H1 (cell line): Measurements from ENCODE around the gene CAPN14. TPM values are rescaled to one million over a fixed set of nuclear protein-coding genes. Genes with fewer than 3 reads are reported as not detected.

Experiments
- CTCF ChIA-PET: fragments of 300-600 bp; sonication (Branson Sonifier 250); formaldehyde crosslinking; loops from one replicate; lab custom pipeline; 2021; ENCODE audit not compliant: partially characterized antibody; lab: Charles Lee
- POLR2A ChIA-PET: fragments of 300-600 bp; sonication (Branson Sonifier 250); formaldehyde crosslinking; loops from one replicate; lab custom pipeline; 2021; ENCODE audit warnings: inconsistent platforms; ENCODE audit not compliant: partially characterized antibody; lab: Charles Lee
- DNase-seq, 2 experiments: peaks; one replicate each; pipeline versions ENCODE4 v3.0.0 to v3.0.0-alpha.2; 2010 to 2022; ENCODE audit warnings: low spot score in 2 of 2, low read depth in 1 of 2, mixed read lengths in 1 of 2
- FAIRE-seq: peaks from 2 replicates; lab custom pipeline; 2011; peaks lifted over from hg19 to GRCh38; lab: Jason Lieb, UNC
- H2AFZ ChIP-seq: 2 replicates; pipeline ENCODE4 v1.8.1; 2012; ENCODE audit warnings: low read length, inconsistent platforms
- H2AK5ac ChIP-seq: 2 replicates; pipeline ENCODE4 v1.6.1; 2013; ENCODE audit warnings: low read depth, low read length
- H2BK120ac ChIP-seq: replicated peaks from 2 replicates; pipeline ENCODE3; 2013; ENCODE audit warnings: low read depth, low read length, inconsistent platforms
- H2BK12ac ChIP-seq: 2 replicates; pipeline ENCODE4 v1.6.1; 2013; ENCODE audit warnings: low read depth, low read length
- H2BK15ac ChIP-seq: 2 replicates; pipeline ENCODE4 v1.6.1; 2013; ENCODE audit warnings: low read length
- H2BK20ac ChIP-seq: 2 replicates; pipeline ENCODE4 v1.6.1; 2013; ENCODE audit warnings: low read length
- H2BK5ac ChIP-seq: 2 replicates; pipeline ENCODE4 v1.6.1; 2013; ENCODE audit warnings: low read depth, low read length
- H3K14ac ChIP-seq: 2 replicates; pipeline ENCODE4 v1.6.1; 2013; ENCODE audit warnings: inconsistent platforms; ENCODE audit not compliant: insufficient read length
- H3K18ac ChIP-seq: 2 replicates; pipeline ENCODE4 v1.6.1; 2013; ENCODE audit warnings: low read length; ENCODE audit errors: extremely low read depth
- H3K23ac ChIP-seq: 2 replicates; pipeline ENCODE4 v1.6.1; 2013; ENCODE audit warnings: inconsistent platforms; ENCODE audit not compliant: insufficient read length
- H3K23me2 ChIP-seq: 2 replicates; pipeline ENCODE4 v1.6.1; 2013; ENCODE audit warnings: low read depth, low read length
- H3K27ac ChIP-seq: 2 replicates; pipeline ENCODE4 v1.6.1; 2011; ENCODE audit warnings: low read depth, low read length, inconsistent platforms
- H3K27me3 ChIP-seq, 4 experiments: replicated peaks in 1 of 4; 1 replicate in 1 of 4; 2 replicates in 3 of 4; pipeline versions ENCODE4 v1.6.1 to v1.8.1; 2011 to 2013; ENCODE audit warnings: low read length in 3 of 4, mild to moderate bottlenecking in 3 of 4, inconsistent platforms in 2 of 4, mixed read lengths in 2 of 4, moderate library complexity in 1 of 4; ENCODE audit not compliant: control insufficient read depth in 3 of 4, insufficient read depth in 3 of 4; ENCODE audit errors: extremely low read depth in 1 of 4
- H3K36me3 ChIP-seq, 4 experiments: 2 replicates each; pipeline versions ENCODE4 v1.6.1 to v1.8.1; 2011 to 2013; ENCODE audit warnings: mild to moderate bottlenecking in 4 of 4, low read length in 3 of 4, moderate library complexity in 2 of 4, control low read depth in 1 of 4, inconsistent platforms in 1 of 4; ENCODE audit not compliant: insufficient read depth in 4 of 4, control insufficient read depth in 2 of 4
- H3K4ac ChIP-seq: replicated peaks from 2 replicates; pipeline ENCODE3; 2013; ENCODE audit warnings: low read length, low read depth, mixed read lengths, inconsistent platforms; ENCODE audit not compliant: insufficient read length
- H3K4me1 ChIP-seq, 4 experiments: replicated peaks in 1 of 4; 1 replicate in 1 of 4; 2 replicates in 3 of 4; pipeline versions ENCODE4 v1.6.1 to v1.8.1; 2011 to 2013; ENCODE audit warnings: low read length in 3 of 4, inconsistent platforms in 2 of 4, mixed read lengths in 1 of 4; ENCODE audit not compliant: insufficient read depth in 4 of 4, control insufficient read depth in 3 of 4
- H3K4me2 ChIP-seq, 2 experiments: 2 replicates each; pipeline versions ENCODE4 v1.6.1 to v1.8.1; 2011 to 2013; ENCODE audit warnings: low read depth in 2 of 2, low read length in 2 of 2, control low read depth in 1 of 2, inconsistent platforms in 1 of 2, mild to moderate bottlenecking in 1 of 2; ENCODE audit not compliant: insufficient read depth in 1 of 2
- H3K4me3 ChIP-seq, 4 experiments: fragments of 200-600, 300-600 bp in 1 of 4; sonication (generic), shearing (Covaris generic), sonication (Bioruptor Twin) in 1 of 4; 2 replicates each; pipeline versions ENCODE4 v1.5.1 to v1.8.1; 2011 to 2016; ENCODE audit warnings: low read length in 4 of 4, low read depth in 3 of 4, control low read depth in 2 of 4, inconsistent platforms in 2 of 4, mild to moderate bottlenecking in 2 of 4, mixed read lengths in 1 of 4, moderate library complexity in 1 of 4; ENCODE audit not compliant: insufficient read depth in 2 of 4; ENCODE audit errors: extremely low read depth in 1 of 4
- H3K56ac ChIP-seq: replicated peaks from 2 replicates; pipeline ENCODE3; 2013; ENCODE audit warnings: low read depth, mild to moderate bottlenecking, mixed read lengths, low read length, inconsistent platforms; ENCODE audit not compliant: insufficient read length
- H3K79me1 ChIP-seq: 2 replicates; pipeline ENCODE4 v1.6.1; 2013; ENCODE audit warnings: low read depth, low read length, control low read depth
- H3K79me2 ChIP-seq, 2 experiments: 2 replicates each; pipeline versions ENCODE4 v1.6.1 to v1.8.1; 2012 to 2013; ENCODE audit warnings: low read length in 2 of 2, mild to moderate bottlenecking in 2 of 2, inconsistent platforms in 1 of 2; ENCODE audit not compliant: insufficient read depth in 2 of 2, control insufficient read depth in 1 of 2
- H3K9ac ChIP-seq, 4 experiments: replicated peaks in 1 of 4; 1 replicate in 1 of 4; 2 replicates in 3 of 4; pipeline versions ENCODE4 v1.6.1 to v1.8.1; 2011 to 2013; ENCODE audit warnings: low read depth in 3 of 4, low read length in 3 of 4, control low read depth in 2 of 4, mild to moderate bottlenecking in 2 of 4, moderate library complexity in 2 of 4, inconsistent platforms in 1 of 4; ENCODE audit errors: extremely low read depth in 1 of 4
- H3K9me3 ChIP-seq, 2 experiments: 2 replicates each; pipeline versions ENCODE4 v1.6.1 to v1.8.1; 2012 to 2013; ENCODE audit warnings: mild to moderate bottlenecking in 2 of 2, moderate library complexity in 2 of 2, control low read depth in 1 of 2, inconsistent platforms in 1 of 2, low read depth in 1 of 2, low read length in 1 of 2, mixed read lengths in 1 of 2; ENCODE audit not compliant: insufficient read depth in 2 of 2
- H4K20me1 ChIP-seq, 2 experiments: replicated peaks in 1 of 2; 2 replicates each; pipeline versions ENCODE3 to v1.8.1; 2011 to 2013; ENCODE audit warnings: inconsistent platforms in 2 of 2, low read length in 2 of 2, mild to moderate bottlenecking in 1 of 2; ENCODE audit not compliant: insufficient read depth in 2 of 2, control insufficient read depth in 1 of 2
- H4K5ac ChIP-seq: 2 replicates; pipeline ENCODE4 v1.6.1; 2013; ENCODE audit warnings: low read length, low read depth, mixed read lengths, inconsistent platforms; ENCODE audit not compliant: insufficient read length
- H4K8ac ChIP-seq: 2 replicates; pipeline ENCODE4 v1.8.0; 2013; ENCODE audit warnings: mild to moderate bottlenecking, moderate library complexity, low read length, inconsistent platforms; ENCODE audit not compliant: insufficient read depth; ENCODE audit errors: extremely low read depth
- H4K91ac ChIP-seq: replicated peaks from 2 replicates; pipeline ENCODE3; 2013; ENCODE audit warnings: low read length, mixed read lengths, inconsistent platforms; ENCODE audit not compliant: insufficient read length
- SIRT6 ChIP-seq: IDR thresholded peaks from one replicate; pipeline ENCODE4 v1.7.1; 2012; ENCODE audit warnings: low read length, inconsistent platforms
- TBP ChIP-seq: IDR thresholded peaks from 2 replicates; pipeline ENCODE4 v1.6.1; 2011; ENCODE audit warnings: low read depth, low read length, improper control_type of control experiment
- WGBS, 2 experiments: shearing (Covaris generic) in 1 of 2; methylation state at CpG; one replicate each; pipeline versions ENCODE4 v1.1.6 to v1.1.7; 2013 to 2015; ENCODE audit warnings: low lambda C conversion rate in 2 of 2, mixed read lengths in 2 of 2, inconsistent platforms in 1 of 2, low coverage in 1 of 2, missing lambda C conversion rate in 1 of 2; ENCODE audit not compliant: insufficient replicate concordance in 2 of 2, insufficient coverage in 1 of 2, insufficient read length in 1 of 2; ENCODE audit errors: extremely low coverage in 1 of 2, missing lambda C conversion rate in 1 of 2; 5-methylcytosine and 5-hydroxymethylcytosine counted together
- polyA plus RNA-seq, 7 experiments: library from polyadenylated mRNA; depleted of rRNA in 3 of 7; stranded (reverse) in 5 of 7; unstranded in 2 of 7; fragments of >200 nt in 5 of 7; fragments of 200-250 nt in 2 of 7; gene quantifications; 1 replicate in 5 of 7; 2 replicates in 1 of 7; 4 replicates in 1 of 7; pipeline versions ENCODE4 v1.2.1 to v1.2.3, GENCODE V29; 2011 to 2013; ENCODE audit warnings: missing spikeins in 2 of 7, mixed read lengths in 2 of 7
- total RNA-seq: library from RNA; stranded (reverse); fragmentation: NEBNext Ultra II Directional; extraction: Animal tissue kit (Norgen Biotek cat#: 25700); gene quantifications from 2 replicates; pipeline ENCODE4 v1.2.1, GENCODE V29; 2021

Gene CAPN14
- total and polyA plus RNA-seq, 2 of the 8 experiments (the other 6 are each of a cell fraction or from before 2014, with no cell fraction given) = 0.07 TPM; not detected in 1

- no peak overlapping the region for H4K5ac ChIP-seq
- H2BK12ac ChIP-seq = no peak overlapping the region
- no peaks in the 10 kb centered on the region for H3K79me1 ChIP-seq
- H2BK120ac ChIP-seq = no peak overlapping the region
- no peaks in the 10 kb centered on the region for H3K79me2 ChIP-seq
- peaks cover 5% of the 10 kb centered on the region; the same call in 1 of the 2 replicates for H3K23me2 ChIP-seq
- no peak for TF ChIP-seq SIRT6
- no peak for TF ChIP-seq TBP
- H3K27me3 ChIP-seq = peaks cover 0 to 8% (median 5%) of the 10 kb centered on the region in 4 experiments; a peak in 4 of 7 replicates
- H3K4me1 ChIP-seq = peaks cover 4 to 6% (median 4%) of the 10 kb centered on the region in 4 experiments; a peak in 5 of 7 replicates
- no peak overlapping the region for H3K4me2 ChIP-seq
- no peaks in the 10 kb centered on the region for H3K36me3 ChIP-seq
- H2AFZ ChIP-seq = no peak overlapping the region
- no peak overlapping the region for H4K91ac ChIP-seq
- ChIA-PET CTCF (interaction anchor here (0.5 to 1.3 kb wide), 5 partner anchors 97 to 654 kb away, joined by 3 to 6 read pairs (median 4); partner anchors contain the start of gene GALNT14), POLR2A (no interaction called here)
- no peak overlapping the region for H3K56ac ChIP-seq
- H2BK5ac ChIP-seq = no peak overlapping the region
- H3K18ac ChIP-seq = no peak overlapping the region
- peaks cover 0 to 1% of the 10 kb centered on the region in 2 experiments for H4K20me1 ChIP-seq
- no peak overlapping the region for H2AK5ac ChIP-seq
- H3K14ac ChIP-seq = no peak overlapping the region
- no peak overlapping the region for H3K4ac ChIP-seq
- no peak overlapping the region for H3K23ac ChIP-seq
- DNase-seq (no peak), FAIRE-seq (no peak)
- H3K4me3 ChIP-seq = no peak overlapping the region
- no peaks in the 10 kb centered on the region for H3K9me3 ChIP-seq
- H4K8ac ChIP-seq = no peak overlapping the region
- H3K27ac ChIP-seq = no peak overlapping the region
- WGBS, 2 experiments = 91% methylated on average over 7 of the region's 7 CpGs; no CpG with 5 or more reads in 1 of the 2 experiments
- H2BK15ac ChIP-seq = no peak overlapping the region
- no peak overlapping the region for H2BK20ac ChIP-seq
- no peak overlapping the region for H3K9ac ChIP-seq
Measured at GRCh38 chr2:31236433-31237205, 19.3 kb upstream of the CAPN14 start.
